Breast epithelium (tissue), 4 donors: Measurements from ENCODE around the gene ARHGAP9. TPM values are rescaled to one million over a fixed set of nuclear protein-coding genes. Genes with fewer than 3 reads are reported as not detected.
A peak's percentile ranks its signal among the peaks of the same experiment; 100 is the strongest.

Experiments
- DNase-seq, 2 donors: peaks; one replicate each; pipeline ENCODE4 v3.0.0-alpha.2; 2019; ENCODE audit warnings: low spot score in 2 of 2
- H3K27ac ChIP-seq, 2 donors: fragments of 200-600 bp; sonication (generic) in 1 of 2; one replicate each; pipeline ENCODE4 v1.5.1; 2016 to 2019; ENCODE audit warnings: mild to moderate bottlenecking in 1 of 2
- H3K27me3 ChIP-seq, 2 donors: fragments of 200-600 bp; sonication (generic) in 1 of 2; one replicate each; pipeline versions ENCODE4 v1.5.1 to v1.6.0; 2017 to 2019; ENCODE audit warnings: control low read depth in 1 of 2, mild to moderate bottlenecking in 1 of 2
- H3K36me3 ChIP-seq: fragments of 200-600 bp; one replicate; pipeline ENCODE4 v1.5.1; 2019
- H3K4me1 ChIP-seq, 2 donors: fragments of 200-600 bp; sonication (generic); one replicate each; pipeline ENCODE4 v1.5.1; 2016 to 2019; ENCODE audit warnings: control low read depth in 1 of 2
- H3K4me3 ChIP-seq, 3 donors: fragments of 200-600 bp; sonication (generic); 1 replicate in 2 of 3; 2 replicates in 1 of 3; pipeline ENCODE4 v1.5.1; 2016 to 2019; ENCODE audit warnings: mild to moderate bottlenecking in 3 of 3, moderate library complexity in 2 of 3
- H3K9me3 ChIP-seq, 2 donors: fragments of 200-600 bp; sonication (generic) in 1 of 2; one replicate each; pipeline ENCODE4 v1.5.1; 2016 to 2019; ENCODE audit warnings: control low read depth in 1 of 2
- POLR2A ChIP-seq: fragments of 450-650 bp; IDR thresholded peaks from one replicate; pipeline ENCODE4 v1.6.1; 2016; ENCODE audit warnings: antibody characterized with exemption, mild to moderate bottlenecking, moderate library complexity
- POLR2AphosphoS5 ChIP-seq, 3 donors: sonication (generic); formaldehyde crosslinking; IDR thresholded peaks; one replicate each; pipeline ENCODE4 v1.6.1; 2017; ENCODE audit warnings: antibody characterized with exemption in 3 of 3
- intact Hi-C: fragments of 100-400 bp; cut with DNase I; formaldehyde crosslinking; loops from one replicate; pipeline ENCODE4 v1.15.1; 2023; ENCODE audit warnings: low total_unique reads
- total RNA-seq, 3 donors: library from RNA; depleted of rRNA; stranded (reverse); fragments of >200 nt; gene quantifications; one replicate each; pipeline ENCODE4 v1.1.0, GENCODE V29; 2016
- TF ChIP-seq, protein P1 (sequence below), 3 donors: fragments of 450-650 bp; IDR thresholded peaks; one replicate each; pipeline ENCODE4 v1.5.1; 2016 to 2017; ENCODE audit warnings: antibody characterized with exemption in 3 of 3, mild to moderate bottlenecking in 3 of 3, moderate library complexity in 3 of 3

Gene ARHGAP9
- total RNA-seq, 3 donors from 2014 or later: 10.8 to 16.6 (median 11.1) TPM

DNA sequence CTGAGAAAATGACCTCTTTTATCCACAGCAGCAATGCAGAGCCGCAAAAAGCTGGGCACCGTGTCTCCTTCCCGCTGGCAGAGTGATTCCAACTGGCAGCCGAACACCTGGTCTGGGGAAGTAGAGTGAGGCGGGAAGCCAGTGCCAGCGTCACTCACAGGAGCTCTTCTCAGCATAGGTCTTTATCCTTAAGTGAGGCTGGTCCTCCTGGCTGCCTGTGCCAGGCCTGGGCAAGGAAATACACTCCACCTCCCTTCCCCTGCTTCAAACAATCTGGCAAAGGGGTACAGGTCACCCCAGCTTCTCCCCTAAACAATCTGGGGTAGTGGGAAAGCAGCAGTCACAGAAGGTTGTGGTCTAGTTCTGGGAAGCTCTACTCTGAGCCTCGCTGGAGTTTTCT is 4.8 kb downstream of the ARHGAP9 start:
- H3K9me3 ChIP-seq: no peaks in the 10 kb centered on the region
- H3K4me3 ChIP-seq: peak overlapping the region in 2 of 3 donors; percentile 51 to 66
- TF ChIP-seq POLR2A (no peak), POLR2AphosphoS5 (IDR thresholded peaks at IDR 0.05) (no peak)
- TF ChIP-seq, protein P1, sequence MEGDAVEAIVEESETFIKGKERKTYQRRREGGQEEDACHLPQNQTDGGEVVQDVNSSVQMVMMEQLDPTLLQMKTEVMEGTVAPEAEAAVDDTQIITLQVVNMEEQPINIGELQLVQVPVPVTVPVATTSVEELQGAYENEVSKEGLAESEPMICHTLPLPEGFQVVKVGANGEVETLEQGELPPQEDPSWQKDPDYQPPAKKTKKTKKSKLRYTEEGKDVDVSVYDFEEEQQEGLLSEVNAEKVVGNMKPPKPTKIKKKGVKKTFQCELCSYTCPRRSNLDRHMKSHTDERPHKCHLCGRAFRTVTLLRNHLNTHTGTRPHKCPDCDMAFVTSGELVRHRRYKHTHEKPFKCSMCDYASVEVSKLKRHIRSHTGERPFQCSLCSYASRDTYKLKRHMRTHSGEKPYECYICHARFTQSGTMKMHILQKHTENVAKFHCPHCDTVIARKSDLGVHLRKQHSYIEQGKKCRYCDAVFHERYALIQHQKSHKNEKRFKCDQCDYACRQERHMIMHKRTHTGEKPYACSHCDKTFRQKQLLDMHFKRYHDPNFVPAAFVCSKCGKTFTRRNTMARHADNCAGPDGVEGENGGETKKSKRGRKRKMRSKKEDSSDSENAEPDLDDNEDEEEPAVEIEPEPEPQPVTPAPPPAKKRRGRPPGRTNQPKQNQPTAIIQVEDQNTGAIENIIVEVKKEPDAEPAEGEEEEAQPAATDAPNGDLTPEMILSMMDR (IDR thresholded peaks at IDR 0.05): no peak
- intact Hi-C loops: no loop called here
- H3K4me1 ChIP-seq: peaks cover 0 to 15% of the 10 kb centered on the region in 2 donors
- H3K27me3 ChIP-seq: peaks cover 0 to 33% of the 10 kb centered on the region in 2 donors
- H3K27ac ChIP-seq: no peak overlapping the region
- no peaks in the 10 kb centered on the region for H3K36me3 ChIP-seq
- no peak for DNase-seq

DNA sequence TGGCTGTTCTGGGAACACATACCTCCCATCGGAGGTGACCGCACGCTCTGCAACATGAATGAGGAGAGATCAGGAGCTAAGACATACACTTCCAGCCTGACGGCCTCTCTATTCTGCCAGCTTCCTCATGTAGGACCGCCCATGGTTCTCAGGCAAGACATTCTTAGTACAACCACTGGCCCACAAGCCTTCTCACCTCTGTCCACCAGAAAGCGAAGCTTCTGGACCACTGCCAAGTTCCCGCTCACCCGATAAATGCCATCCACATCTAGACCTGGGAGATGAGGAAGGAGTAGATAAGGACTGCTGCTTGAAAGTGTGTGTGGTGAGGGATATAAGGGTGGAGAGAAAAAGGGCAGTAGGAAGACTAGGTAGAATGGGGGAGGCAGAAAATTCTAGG is 5.2 kb downstream of the ARHGAP9 start:
- Histone ChIP-seq H3K4me3 (no peak overlapping the region), H3K27me3 (peaks cover 0 to 33% of the 10 kb centered on the region in 2 donors), H3K27ac (no peak overlapping the region), H3K4me1 (peaks cover 0 to 15% of the 10 kb centered on the region in 2 donors), H3K36me3 (no peaks in the 10 kb centered on the region), H3K9me3 (no peaks in the 10 kb centered on the region)
- DNase-seq: no peak
- TF ChIP-seq POLR2AphosphoS5 (IDR thresholded peaks at IDR 0.05): no peak
- TF ChIP-seq POLR2A: no peak
- TF ChIP-seq, protein P1 (IDR thresholded peaks at IDR 0.05): no peak
- intact Hi-C loops: no loop called here

DNA sequence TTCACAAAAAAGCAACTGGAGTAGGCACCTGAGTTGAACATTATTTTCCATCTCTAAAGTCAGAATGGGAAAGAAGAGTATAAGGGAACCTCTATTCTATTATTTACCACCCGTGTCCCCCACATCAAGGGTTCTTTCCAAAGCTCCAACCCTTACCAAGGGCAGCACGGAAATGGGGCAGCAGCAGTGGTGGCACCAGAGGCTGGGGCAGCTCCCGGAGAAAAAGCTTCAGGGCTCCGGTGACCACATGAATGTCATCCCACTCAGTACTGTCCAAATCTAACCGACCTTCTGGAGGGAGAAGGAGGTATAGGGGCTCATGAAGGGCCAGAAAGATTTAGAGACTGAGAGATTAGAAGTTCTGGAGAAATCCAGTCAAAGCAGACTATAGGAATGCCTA is 5.8 kb downstream of the ARHGAP9 start:
- Histone ChIP-seq H3K4me1 (peaks cover 0 to 15% of the 10 kb centered on the region in 2 donors), H3K27ac (no peak overlapping the region), H3K27me3 (peaks cover 0 to 33% of the 10 kb centered on the region in 2 donors), H3K4me3 (no peak overlapping the region), H3K36me3 (no peaks in the 10 kb centered on the region), H3K9me3 (no peaks in the 10 kb centered on the region)
- no peak for DNase-seq
- intact Hi-C loops: no loop called here
- TF ChIP-seq POLR2AphosphoS5 (IDR thresholded peaks at IDR 0.05) (no peak), POLR2A (no peak)
- TF ChIP-seq, protein P1 (IDR thresholded peaks at IDR 0.05): no peak

DNA sequence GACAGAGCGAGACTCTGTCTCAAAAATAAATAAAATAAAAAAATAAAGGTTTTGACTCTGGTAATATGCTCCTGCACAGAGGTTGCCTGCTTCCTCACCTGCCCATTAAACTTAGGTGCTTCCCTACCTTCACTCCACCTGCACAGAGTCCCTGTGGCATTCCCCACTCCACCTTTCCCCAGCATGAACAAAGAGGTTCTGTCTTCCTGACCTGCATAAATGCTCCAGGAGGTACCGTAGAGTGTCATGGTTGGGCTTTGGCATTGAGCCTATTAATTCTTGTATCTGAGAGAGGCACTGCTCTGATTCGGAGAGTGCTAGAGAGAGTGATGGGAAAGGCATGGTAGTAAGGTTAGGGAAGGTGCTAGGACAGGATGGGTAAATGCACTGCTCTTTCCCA is 6.3 kb downstream of the ARHGAP9 start:
- TF ChIP-seq, protein P1 (IDR thresholded peaks at IDR 0.05): no peak
- TF ChIP-seq POLR2A: no peak
- TF ChIP-seq POLR2AphosphoS5 (IDR thresholded peaks at IDR 0.05): no peak
- H3K4me3 ChIP-seq: no peak overlapping the region
- H3K27me3 ChIP-seq: peaks cover 0 to 33% of the 10 kb centered on the region in 2 donors
- H3K36me3 ChIP-seq: no peaks in the 10 kb centered on the region
- H3K27ac ChIP-seq: no peak overlapping the region
- peaks cover 0 to 15% of the 10 kb centered on the region in 2 donors for H3K4me1 ChIP-seq
- intact Hi-C loops: no loop called here
- no peaks in the 10 kb centered on the region for H3K9me3 ChIP-seq
- no peak for DNase-seq

DNA sequence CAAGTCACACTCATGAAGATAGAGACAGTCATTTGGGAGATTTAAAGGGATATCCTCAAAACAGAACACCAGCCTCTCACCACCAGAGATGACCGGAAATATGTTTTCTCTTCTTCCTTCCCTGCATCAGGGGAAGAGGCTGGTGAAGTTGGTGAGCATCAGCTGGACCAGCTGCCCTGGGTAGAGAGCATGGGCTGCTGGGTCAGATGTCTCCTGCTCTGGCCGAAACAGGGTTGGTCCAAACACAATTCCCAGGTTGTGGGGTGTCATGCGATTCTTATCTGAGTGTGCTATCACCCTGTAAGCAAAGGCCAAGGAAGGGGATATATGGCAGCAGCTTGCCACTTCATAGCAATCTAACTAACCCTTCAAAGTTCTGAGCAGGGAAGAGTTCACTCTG is 7.3 kb downstream of the ARHGAP9 start:
- intact Hi-C loops: no loop called here
- Histone ChIP-seq H3K4me1 (peaks cover 0 to 15% of the 10 kb centered on the region in 2 donors), H3K27me3 (peaks cover 0 to 30% of the 10 kb centered on the region in 2 donors), H3K27ac (no peak overlapping the region), H3K4me3 (no peak overlapping the region), H3K36me3 (no peaks in the 10 kb centered on the region), H3K9me3 (no peaks in the 10 kb centered on the region)
- no peak for DNase-seq
- TF ChIP-seq POLR2AphosphoS5 (IDR thresholded peaks at IDR 0.05): no peak
- no peak for TF ChIP-seq POLR2A
- TF ChIP-seq, protein P1 (IDR thresholded peaks at IDR 0.05): no peak
